Measurements from ENCODE around the gene SCYGR1.

The SCYGR1 gene

GRCh38 chr2:227423656-227424499, 36.1 kb upstream of the SCYGR1 start:
- TF ChIP-seq CTCF (conservative IDR thresholded peaks at IDR 0.05; ENCODE audit: low read depth, low read length), result no peak
- Histone ChIP-seq H2AFZ (ENCODE audit: low read depth) (no peak overlapping the region), H3K27me3 (ENCODE audit: insufficient read depth, low read depth) (no peaks in the 10 kb centered on the region), H3K9ac (no peak overlapping the region), H4K20me1 (ENCODE audit: insufficient read depth) (no peaks in the 10 kb centered on the region), H3K4me2 (no peak overlapping the region), H3K36me3 (ENCODE audit: insufficient read depth) (no peaks in the 10 kb centered on the region), H3K27ac (no peak overlapping the region), H3K79me2 (ENCODE audit: insufficient read depth, low read depth) (no peaks in the 10 kb centered on the region), H3K4me1 (ENCODE audit: low read depth, poor library complexity, severe bottlenecking) (no peaks in the 10 kb centered on the region), H3K4me3 (IDR thresholded peaks at IDR 0.05; ENCODE audit: insufficient read depth, low read depth, low read length) (no peak overlapping the region)

- Histone ChIP-seq H3K79me2 (ENCODE audit: insufficient read depth, low read depth) (no peaks in the 10 kb centered on the region), H4K20me1 (ENCODE audit: insufficient read depth) (no peaks in the 10 kb centered on the region), H3K36me3 (ENCODE audit: insufficient read depth) (no peaks in the 10 kb centered on the region), H3K27me3 (ENCODE audit: insufficient read depth, low read depth) (no peaks in the 10 kb centered on the region), H3K4me2 (no peak overlapping the region), H2AFZ (ENCODE audit: low read depth) (no peak overlapping the region), H3K4me3 (IDR thresholded peaks at IDR 0.05; ENCODE audit: insufficient read depth, low read depth, low read length) (no peak overlapping the region), H3K9ac (no peak overlapping the region), H3K27ac (no peak overlapping the region), H3K4me1 (ENCODE audit: low read depth, poor library complexity, severe bottlenecking) (peaks cover 14% of the 10 kb centered on the region)
- no peak for TF ChIP-seq CTCF (conservative IDR thresholded peaks at IDR 0.05; ENCODE audit: low read depth, low read length)
Measured at GRCh38 chr2:227420087-227421052, 32.6 kb upstream of the SCYGR1 start.

GRCh38 chr2:227416701-227417100, 29.0 kb upstream of the SCYGR1 start:
- no peak overlapping the region for H2AFZ ChIP-seq (ENCODE audit: low read depth)
- no peaks in the 10 kb centered on the region for H3K36me3 ChIP-seq (ENCODE audit: insufficient read depth)
- no peaks in the 10 kb centered on the region for H4K20me1 ChIP-seq (ENCODE audit: insufficient read depth)
- no peak overlapping the region for H3K4me2 ChIP-seq
- no peak for TF ChIP-seq CTCF (conservative IDR thresholded peaks at IDR 0.05; ENCODE audit: low read depth, low read length)
- no peak overlapping the region for H3K27ac ChIP-seq
- H3K4me1 ChIP-seq (ENCODE audit: low read depth, poor library complexity, severe bottlenecking), result peaks cover 51% of the 10 kb centered on the region
- H3K27me3 ChIP-seq (ENCODE audit: insufficient read depth, low read depth), result no peaks in the 10 kb centered on the region
- H3K4me3 ChIP-seq (IDR thresholded peaks at IDR 0.05; ENCODE audit: insufficient read depth, low read depth, low read length), result no peak overlapping the region
- H3K9ac ChIP-seq, result no peak overlapping the region
- no peaks in the 10 kb centered on the region for H3K79me2 ChIP-seq (ENCODE audit: insufficient read depth, low read depth)

GRCh38 chr2:227415538-227416424, 28.0 kb upstream of the SCYGR1 start:
- no peaks in the 10 kb centered on the region for H3K79me2 ChIP-seq (ENCODE audit: insufficient read depth, low read depth)
- H3K9ac ChIP-seq, result no peak overlapping the region
- H3K36me3 ChIP-seq (ENCODE audit: insufficient read depth), result no peaks in the 10 kb centered on the region
- H3K27ac ChIP-seq, result peak overlapping the region; percentile 70
- no peak overlapping the region for H2AFZ ChIP-seq (ENCODE audit: low read depth)
- peaks cover 60% of the 10 kb centered on the region for H3K4me1 ChIP-seq (ENCODE audit: low read depth, poor library complexity, severe bottlenecking)
- H4K20me1 ChIP-seq (ENCODE audit: insufficient read depth), result no peaks in the 10 kb centered on the region
- H3K27me3 ChIP-seq (ENCODE audit: insufficient read depth, low read depth), result no peaks in the 10 kb centered on the region
- H3K4me3 ChIP-seq (IDR thresholded peaks at IDR 0.05; ENCODE audit: insufficient read depth, low read depth, low read length), result no peak overlapping the region
- H3K4me2 ChIP-seq, result peak overlapping the region; percentile 51
- TF ChIP-seq CTCF (conservative IDR thresholded peaks at IDR 0.05; ENCODE audit: low read depth, low read length), result no peak

Data from KMS-11 (cell line).